Osteoblast (primary cell): ENCODE measurements around the gene QSOX1. TPM values are rescaled to one million over a fixed set of nuclear protein-coding genes. Genes with fewer than 3 reads are reported as not detected.

ENCODE experiments used
- DNase-seq: peaks from one replicate; pipeline ENCODE4 v3.0.0; 2011; ENCODE audit warnings: low spot score, mixed read lengths; ENCODE audit not compliant: insufficient read length; ENCODE audit errors: missing footprints
- H2AFZ ChIP-seq: 2 replicates; pipeline ENCODE4 v1.6.0; 2011; ENCODE audit warnings: mild to moderate bottlenecking, low read length
- H3K27ac ChIP-seq: 2 replicates; pipeline ENCODE4 v1.5.1; 2011; ENCODE audit warnings: mild to moderate bottlenecking, low read depth, low read length, moderate library complexity
- H3K27me3 ChIP-seq: 2 replicates; pipeline ENCODE4 v1.6.0; 2012; ENCODE audit warnings: mild to moderate bottlenecking, control low read depth, inconsistent platforms, low read length, moderate library complexity; ENCODE audit not compliant: insufficient read depth
- H3K36me3 ChIP-seq: 2 replicates; pipeline ENCODE4 v1.5.1; 2011; ENCODE audit warnings: mild to moderate bottlenecking, low read length, control low read depth, moderate library complexity; ENCODE audit not compliant: insufficient read depth
- H3K4me1 ChIP-seq: 2 replicates; pipeline ENCODE4 v1.5.1; 2011; ENCODE audit warnings: mild to moderate bottlenecking, low read length, control low read depth, moderate library complexity; ENCODE audit not compliant: insufficient read depth
- H3K4me2 ChIP-seq: 2 replicates; pipeline ENCODE4 v1.6.0; 2011; ENCODE audit warnings: mild to moderate bottlenecking, low read length; ENCODE audit not compliant: insufficient read depth
- H3K4me3 ChIP-seq: fragments of 200-600 bp; sonication (generic); 3 replicates; pipeline ENCODE4 v1.5.1; 2012; ENCODE audit warnings: mild to moderate bottlenecking, low read length, inconsistent platforms; ENCODE audit not compliant: insufficient read depth
- H3K79me2 ChIP-seq: 2 replicates; pipeline ENCODE4 v1.6.0; 2012; ENCODE audit warnings: mild to moderate bottlenecking, low read length, control low read depth, inconsistent platforms; ENCODE audit not compliant: insufficient read depth
- H3K9me3 ChIP-seq: 2 replicates; pipeline ENCODE4 v1.5.1; 2011; ENCODE audit warnings: low read depth, low read length, control low read depth
- H4K20me1 ChIP-seq: 2 replicates; pipeline ENCODE4 v1.6.0; 2012; ENCODE audit warnings: mild to moderate bottlenecking, low read length, control low read depth; ENCODE audit not compliant: insufficient read depth
- CTCF ChIP-seq: IDR thresholded peaks from 2 replicates; pipeline ENCODE4 v1.5.1; 2011; ENCODE audit warnings: mild to moderate bottlenecking, low read depth, low read length, moderate library complexity; ENCODE audit errors: extremely low read depth
- total RNA-seq: library from RNA; depleted of rRNA; stranded (reverse); fragments of >200 nt; gene quantifications from 2 replicates; pipeline ENCODE4 v1.2.3, GENCODE V29; 2012

Gene QSOX1
- total RNA-seq, 1 donor, result 373 TPM

- DNase-seq, result peak; percentile 22
- Histone ChIP-seq H3K79me2 (no peaks in the 10 kb centered on the region), H2AFZ (no peak overlapping the region), H3K9me3 (no peaks in the 10 kb centered on the region), H3K27me3 (no peaks in the 10 kb centered on the region), H3K36me3 (peaks cover 6% of the 10 kb centered on the region), H3K27ac (no peak overlapping the region), H3K4me1 (no peaks in the 10 kb centered on the region), H4K20me1 (peaks cover 16% of the 10 kb centered on the region), H3K4me2 (no peak overlapping the region), H3K4me3 (no peak overlapping the region)
- no peak for TF ChIP-seq CTCF
Measured at GRCh38 chr1:180204231-180204630, 49.6 kb downstream of the QSOX1 start.

- Histone ChIP-seq H3K79me2 (no peaks in the 10 kb centered on the region), H3K27me3 (no peaks in the 10 kb centered on the region), H3K9me3 (no peaks in the 10 kb centered on the region), H3K27ac (no peak overlapping the region), H2AFZ (no peak overlapping the region), H3K4me3 (no peak overlapping the region), H3K36me3 (no peaks in the 10 kb centered on the region), H3K4me1 (no peaks in the 10 kb centered on the region), H3K4me2 (no peak overlapping the region), H4K20me1 (peaks cover 4% of the 10 kb centered on the region)
- TF ChIP-seq CTCF, result no peak
- DNase-seq, result peak; percentile 19
Measured at GRCh38 chr1:180206581-180206980, 51.9 kb downstream of the QSOX1 start.

GRCh38 chr1:180208264-180208663, 53.6 kb downstream of the QSOX1 start:
- DNase-seq, result peak; percentile 19
- no peaks in the 10 kb centered on the region for H3K36me3 ChIP-seq
- no peak overlapping the region for H2AFZ ChIP-seq
- no peaks in the 10 kb centered on the region for H3K79me2 ChIP-seq
- H3K27me3 ChIP-seq, result no peaks in the 10 kb centered on the region
- no peak for TF ChIP-seq CTCF
- H3K27ac ChIP-seq, result no peak overlapping the region
- no peak overlapping the region for H3K4me3 ChIP-seq
- H3K4me2 ChIP-seq, result no peak overlapping the region
- no peaks in the 10 kb centered on the region for H3K4me1 ChIP-seq
- H3K9me3 ChIP-seq, result no peaks in the 10 kb centered on the region
- no peaks in the 10 kb centered on the region for H4K20me1 ChIP-seq

GRCh38 chr1:180210008-180210620, 55.4 kb downstream of the QSOX1 start:
- Histone ChIP-seq H3K4me2 (no peak overlapping the region), H3K9me3 (no peaks in the 10 kb centered on the region), H3K36me3 (no peaks in the 10 kb centered on the region), H3K27ac (no peak overlapping the region), H3K79me2 (no peaks in the 10 kb centered on the region), H4K20me1 (no peaks in the 10 kb centered on the region), H3K4me3 (no peak overlapping the region), H3K27me3 (no peaks in the 10 kb centered on the region), H3K4me1 (no peaks in the 10 kb centered on the region), H2AFZ (no peak overlapping the region)
- peak; percentile 80 for DNase-seq
- no peak for TF ChIP-seq CTCF
